Activated CD4-positive, alpha-beta memory T cell treated with anti-CD3 and anti-CD28 coated beads for 36 hours (primary cell): Measurements from ENCODE around the gene WDR90. TPM values are rescaled to one million over a fixed set of nuclear protein-coding genes. Genes with fewer than 3 reads are reported as not detected.
A peak's percentile ranks its signal among the peaks of the same experiment; 100 is the strongest.

ENCODE experiments used
- CTCF ChIA-PET: fragments of 350-600 bp; sonication (Branson Sonifier 250); formaldehyde crosslinking; loops from one replicate; lab custom pipeline; 2021; ENCODE audit warnings: antibody characterized with exemption, inconsistent platforms; lab: Charles Lee
- POLR2A ChIA-PET: fragments of 350-600 bp; sonication (Branson Sonifier 250); formaldehyde crosslinking; loops from one replicate; lab custom pipeline; 2021; ENCODE audit warnings: antibody characterized with exemption; lab: Charles Lee
- DNase-seq: peaks from one replicate; pipeline ENCODE4 v3.0.0-alpha.2; 2020
- H3K27ac Mint-ChIP-seq: one replicate; pipeline ENCODE4 v1.8.0; 2021; ENCODE audit warnings: mixed read lengths
- H3K27me3 Mint-ChIP-seq: one replicate; pipeline ENCODE4 v1.8.0; 2021; ENCODE audit warnings: mixed read lengths
- H3K36me3 Mint-ChIP-seq: one replicate; pipeline ENCODE4 v1.8.0; 2021; ENCODE audit warnings: mixed read lengths
- H3K4me1 Mint-ChIP-seq: one replicate; pipeline ENCODE4 v1.8.0; 2021; ENCODE audit warnings: low read depth, mixed read lengths
- H3K4me3 Mint-ChIP-seq: one replicate; pipeline ENCODE4 v1.8.0; 2021; ENCODE audit warnings: mild to moderate bottlenecking, mixed read lengths
- H3K9me3 Mint-ChIP-seq: one replicate; pipeline ENCODE4 v1.8.0; 2021; ENCODE audit warnings: mixed read lengths
- intact Hi-C: fragments of 100-400 bp; cut with micrococcal nuclease; formaldehyde crosslinking; loops from one replicate; pipeline ENCODE4 v1.15.1; 2023
- total RNA-seq, 2 experiments: library from RNA; stranded (reverse); gene quantifications; one replicate each; pipeline ENCODE4 v1.2.3, GENCODE V29; 2021

The WDR90 gene
- total RNA-seq, 2 experiments from 2014 or later, result 52.8 to 58.2 TPM

- intact Hi-C loops, result no loop called here
- no peak for DNase-seq
- no peaks in the 10 kb centered on the region for H3K9me3 Mint-ChIP-seq
- H3K27me3 Mint-ChIP-seq, result no peaks in the 10 kb centered on the region
- no peaks in the 10 kb centered on the region for H3K36me3 Mint-ChIP-seq
- no peak overlapping the region for H3K4me3 Mint-ChIP-seq
- POLR2A ChIA-PET, result no interaction called here
- CTCF ChIA-PET, result no interaction called here
- H3K27ac Mint-ChIP-seq, result no peak overlapping the region
- H3K4me1 Mint-ChIP-seq, result no peaks in the 10 kb centered on the region
Measured at GRCh38 chr16:628321-629061, 20.7 kb upstream of the WDR90 start.

DNA sequence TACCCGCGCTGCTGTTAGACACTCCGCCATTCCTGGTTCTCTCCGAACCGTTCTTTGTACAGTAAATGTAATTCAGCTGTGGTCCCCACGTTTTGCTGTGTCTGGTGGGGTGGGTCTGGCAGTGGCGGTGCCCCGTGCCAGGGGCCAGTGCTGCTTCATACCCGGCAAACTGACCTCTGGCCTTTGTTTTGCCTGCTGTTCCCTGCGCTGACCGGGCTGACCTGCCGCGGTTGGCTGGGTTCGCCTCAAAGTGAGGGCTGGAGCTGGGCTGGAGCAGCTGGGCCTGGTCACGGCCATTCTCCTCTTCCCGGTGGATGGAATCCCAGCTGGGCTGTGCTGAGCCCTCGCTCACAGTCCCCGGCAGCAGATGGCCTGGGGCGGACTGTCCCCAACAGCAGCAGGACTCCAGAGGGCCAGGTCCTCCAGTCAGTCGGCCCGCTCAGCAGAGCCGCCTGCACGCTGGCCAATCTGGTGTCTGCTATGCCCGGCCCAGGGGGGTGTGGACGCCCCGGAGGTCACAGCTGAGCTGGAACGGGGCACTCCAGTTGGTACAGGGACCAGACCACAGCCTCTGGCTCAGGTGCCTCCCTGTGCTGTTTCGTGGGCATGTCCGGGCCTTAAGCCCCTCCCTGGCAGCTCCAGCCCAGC is 19.9 kb upstream of the WDR90 start:
- POLR2A ChIA-PET, result no interaction called here
- intact Hi-C loops, result no loop called here
- no peak overlapping the region for H3K4me3 Mint-ChIP-seq
- DNase-seq, result no peak
- H3K27ac Mint-ChIP-seq, result no peak overlapping the region
- CTCF ChIA-PET, result no interaction called here
- H3K9me3 Mint-ChIP-seq, result no peaks in the 10 kb centered on the region
- H3K36me3 Mint-ChIP-seq, result no peaks in the 10 kb centered on the region
- no peaks in the 10 kb centered on the region for H3K4me1 Mint-ChIP-seq
- H3K27me3 Mint-ChIP-seq, result no peaks in the 10 kb centered on the region

GRCh38 chr16:629833-630248 is 19.3 kb upstream of the WDR90 start:
- intact Hi-C loops, result no loop called here
- no peak overlapping the region for H3K27ac Mint-ChIP-seq
- no peak for DNase-seq
- ChIA-PET CTCF (no interaction called here), POLR2A (no interaction called here)
- H3K4me1 Mint-ChIP-seq, result peaks cover 2% of the 10 kb centered on the region
- H3K4me3 Mint-ChIP-seq, result no peak overlapping the region
- no peaks in the 10 kb centered on the region for H3K27me3 Mint-ChIP-seq
- no peaks in the 10 kb centered on the region for H3K36me3 Mint-ChIP-seq
- no peaks in the 10 kb centered on the region for H3K9me3 Mint-ChIP-seq

GRCh38 chr16:630249-630814 is 18.8 kb upstream of the WDR90 start:
- Mint-ChIP-seq H3K36me3 (no peaks in the 10 kb centered on the region), H3K27ac (no peak overlapping the region), H3K9me3 (no peaks in the 10 kb centered on the region), H3K4me3 (no peak overlapping the region), H3K4me1 (peaks cover 5% of the 10 kb centered on the region), H3K27me3 (no peaks in the 10 kb centered on the region)
- intact Hi-C loops, result no loop called here
- DNase-seq, result no peak
- CTCF ChIA-PET, result no interaction called here
- POLR2A ChIA-PET, result no interaction called here

- ChIA-PET POLR2A (no interaction called here), CTCF (no interaction called here)
- H3K4me3 Mint-ChIP-seq, result no peak within 1 kb of the TSS
- peaks cover 5% of the 10 kb centered on the region for H3K4me1 Mint-ChIP-seq
- no peak for DNase-seq
- intact Hi-C loops, result no loop called here
- H3K36me3 Mint-ChIP-seq, result no peaks in the 10 kb centered on the region
- H3K9me3 Mint-ChIP-seq, result no peaks in the 10 kb centered on the region
- H3K27me3 Mint-ChIP-seq, result no peaks in the 10 kb centered on the region
- no peak within 1 kb of the TSS for H3K27ac Mint-ChIP-seq
Measured at GRCh38 chr16:630815-631405, 18.3 kb upstream of the WDR90 start, which contains the start of gene WFIKKN1. WFIKKN1 (plus strand) TSS chr16:630985; CDS start chr16:631254, 269 bp downstream.

DNA sequence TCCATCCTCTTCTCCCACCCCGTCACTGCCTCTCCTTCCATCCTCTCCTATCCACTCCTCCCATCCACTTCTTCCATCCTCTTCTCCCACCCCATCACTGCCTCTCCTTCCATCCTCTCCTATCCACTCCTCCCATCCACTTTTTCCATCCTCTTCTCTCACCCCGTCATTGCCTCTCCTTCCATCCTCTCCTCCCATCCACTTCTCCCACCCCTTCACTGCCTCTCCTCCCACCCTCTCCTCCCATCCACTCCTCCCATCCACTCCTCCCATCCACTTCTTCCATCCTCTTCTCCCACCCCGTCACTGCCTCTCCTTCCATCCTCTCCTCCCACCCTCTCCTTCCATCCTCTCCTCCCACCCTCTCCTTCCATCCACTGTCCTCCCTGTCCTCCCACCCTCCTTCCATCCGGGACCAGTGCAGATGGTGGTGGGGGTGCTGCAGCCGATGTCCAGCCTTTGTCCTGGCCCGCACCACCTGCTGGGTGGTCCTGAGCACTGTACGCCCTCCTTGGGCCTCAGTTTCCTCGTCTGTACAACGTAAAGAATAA is 17.3 kb upstream of the WDR90 start:
- peaks cover 4% of the 10 kb centered on the region for H3K36me3 Mint-ChIP-seq
- H3K27me3 Mint-ChIP-seq, result peaks cover 3% of the 10 kb centered on the region
- ChIA-PET POLR2A (no interaction called here), CTCF (no interaction called here)
- no peak overlapping the region for H3K4me3 Mint-ChIP-seq
- no peaks in the 10 kb centered on the region for H3K9me3 Mint-ChIP-seq
- intact Hi-C loops, result no loop called here
- no peak for DNase-seq
- H3K4me1 Mint-ChIP-seq, result peaks cover 5% of the 10 kb centered on the region
- no peak overlapping the region for H3K27ac Mint-ChIP-seq

GRCh38 chr16:632486-633335 is 16.5 kb upstream of the WDR90 start:
- H3K36me3 Mint-ChIP-seq, result peaks cover 4% of the 10 kb centered on the region
- intact Hi-C loops, result no loop called here
- CTCF ChIA-PET, result no interaction called here
- no peaks in the 10 kb centered on the region for H3K9me3 Mint-ChIP-seq
- H3K27me3 Mint-ChIP-seq, result peaks cover 3% of the 10 kb centered on the region
- POLR2A ChIA-PET, result no interaction called here
- H3K4me3 Mint-ChIP-seq, result no peak overlapping the region
- peaks cover 5% of the 10 kb centered on the region for H3K4me1 Mint-ChIP-seq
- H3K27ac Mint-ChIP-seq, result no peak overlapping the region
- DNase-seq, result no peak

- intact Hi-C loops, result no loop called here
- peaks cover 5% of the 10 kb centered on the region for H3K4me1 Mint-ChIP-seq
- DNase-seq, result no peak
- POLR2A ChIA-PET, result no interaction called here
- H3K36me3 Mint-ChIP-seq, result peaks cover 4% of the 10 kb centered on the region
- H3K27ac Mint-ChIP-seq, result no peak overlapping the region
- CTCF ChIA-PET, result no interaction called here
- H3K27me3 Mint-ChIP-seq, result peaks cover 3% of the 10 kb centered on the region
- no peaks in the 10 kb centered on the region for H3K9me3 Mint-ChIP-seq
- H3K4me3 Mint-ChIP-seq, result no peak overlapping the region
Measured at GRCh38 chr16:633336-634050, 15.7 kb upstream of the WDR90 start.

GRCh38 chr16:634051-634670 is 15.0 kb upstream of the WDR90 start:
- CTCF ChIA-PET, result no interaction called here
- intact Hi-C loops, result no loop called here

DNA sequence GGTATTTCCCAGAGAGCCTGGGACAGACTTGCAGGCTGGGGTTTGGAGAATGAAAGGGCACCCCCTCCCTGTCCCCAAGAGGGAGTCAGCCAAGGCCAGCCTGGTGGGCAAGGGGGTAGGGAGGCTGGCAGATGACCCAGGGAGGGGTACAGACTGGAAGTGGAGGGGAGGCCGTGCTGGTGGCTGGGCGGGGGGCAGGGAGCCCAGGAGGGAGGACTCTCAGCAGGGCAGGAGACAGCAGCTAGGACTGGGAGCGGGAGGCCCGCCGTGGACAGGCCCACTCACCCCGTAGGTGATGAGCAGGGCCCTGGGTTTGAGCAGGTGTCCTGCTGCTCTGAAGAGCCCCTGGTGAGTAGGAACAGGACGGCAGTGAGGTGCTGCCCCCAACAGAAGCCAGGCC is 14.2 kb upstream of the WDR90 start:
- no peak for DNase-seq
- Mint-ChIP-seq H3K36me3 (peaks cover 4% of the 10 kb centered on the region), H3K27me3 (peaks cover 3% of the 10 kb centered on the region), H3K9me3 (no peaks in the 10 kb centered on the region), H3K4me3 (peak overlapping the region; percentile 63), H3K4me1 (peaks cover 5% of the 10 kb centered on the region), H3K27ac (no peak overlapping the region)
- POLR2A ChIA-PET, result no interaction called here
- intact Hi-C loops, result loop anchor here (5.0 kb wide), 1 partner anchor 102 kb away; no protein-coding TSS in a partner anchor
- CTCF ChIA-PET, result no interaction called here

More at GRCh38 chr16:634051-634670, 15.0 kb upstream of the WDR90 start:
- H3K9me3 Mint-ChIP-seq, result no peaks in the 10 kb centered on the region
- H3K4me3 Mint-ChIP-seq, result peak overlapping the region; percentile 63
- peaks cover 4% of the 10 kb centered on the region for H3K36me3 Mint-ChIP-seq
- DNase-seq, result no peak
- POLR2A ChIA-PET, result no interaction called here
- H3K27ac Mint-ChIP-seq, result no peak overlapping the region
- H3K27me3 Mint-ChIP-seq, result peaks cover 3% of the 10 kb centered on the region
- H3K4me1 Mint-ChIP-seq, result peaks cover 5% of the 10 kb centered on the region
